Fibroblast of peridontal ligament (primary cell): ENCODE results near the gene PLXNA4.

Experiments used
- DNase-seq: peaks from one replicate; pipeline ENCODE4 v3.0.0-alpha.2; 2010; ENCODE audit errors: extremely low read depth

Gene PLXNA4

GRCh38 chr7:132471515-132471914 lies 104.8 kb downstream of the PLXNA4 start:
- DNase-seq: no peak

DNA sequence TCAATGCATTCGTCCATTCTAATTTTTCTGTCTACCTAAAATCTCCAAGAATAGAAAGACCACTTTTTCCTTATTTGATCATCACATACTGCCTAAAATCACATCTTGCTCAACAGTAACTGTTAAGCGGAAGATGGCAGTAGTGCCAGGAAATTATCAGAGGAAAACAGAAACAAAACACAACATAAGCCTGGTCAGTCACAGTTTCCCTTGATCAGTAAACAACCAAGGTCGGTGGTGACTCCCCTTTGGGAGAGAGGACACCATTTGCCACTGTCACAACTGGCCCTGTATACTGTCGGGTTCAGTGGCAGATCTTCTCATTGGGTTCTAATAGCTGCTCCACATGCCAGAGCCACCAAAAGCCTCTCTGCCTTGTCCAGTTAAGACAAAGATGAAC lies 106.6 kb downstream of the PLXNA4 start:
- DNase-seq: no peak

GRCh38 chr7:132469264-132469663 lies 107.0 kb downstream of the PLXNA4 start:
- DNase-seq: no peak

- DNase-seq: no peak
These were observed 109.9 kb downstream of the PLXNA4 start for GRCh38 chr7:132466367-132466766.

- no peak for DNase-seq
These were observed 110.8 kb downstream of the PLXNA4 start for GRCh38 chr7:132465516-132465915.

DNA sequence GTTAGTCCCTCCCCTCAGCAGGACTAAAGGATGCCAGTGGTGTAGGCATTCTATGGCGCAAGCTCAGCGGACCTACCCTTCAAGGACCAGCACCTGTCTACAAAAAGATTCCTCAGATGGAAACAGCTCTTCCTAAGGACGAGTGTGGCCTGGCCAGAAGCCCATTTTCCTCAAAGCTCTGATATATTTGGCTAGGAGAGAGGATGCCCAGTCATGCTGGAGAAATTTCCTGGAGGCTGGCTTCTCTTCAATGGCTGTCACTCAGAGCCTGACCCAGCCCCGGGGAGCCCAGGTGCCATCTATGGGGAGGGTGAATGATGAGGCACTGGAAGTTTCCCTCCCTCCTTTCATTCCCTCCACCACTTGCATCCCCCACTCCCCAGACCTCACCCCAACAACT lies 111.5 kb downstream of the PLXNA4 start:
- DNase-seq: peak; percentile 23

DNA sequence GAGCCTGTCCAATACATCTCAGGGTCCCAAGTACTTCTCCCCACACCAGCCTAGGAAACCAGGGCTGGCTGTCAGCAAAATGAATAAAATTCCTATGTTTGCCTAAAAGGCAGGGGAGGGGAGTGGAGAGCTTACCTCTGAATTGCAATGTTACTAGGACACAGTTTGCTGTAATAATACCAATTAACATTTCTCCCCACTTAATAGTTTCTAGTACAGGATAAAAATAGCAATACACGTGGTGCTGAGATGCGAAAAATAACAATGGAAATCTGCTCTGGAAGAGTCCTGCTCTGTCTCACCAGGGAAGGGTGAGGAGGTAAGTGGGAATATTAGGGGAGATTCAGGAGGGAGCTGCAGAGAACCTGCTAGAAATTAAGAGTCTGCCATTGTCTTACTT lies 112.3 kb downstream of the PLXNA4 start:
- no peak for DNase-seq

DNA sequence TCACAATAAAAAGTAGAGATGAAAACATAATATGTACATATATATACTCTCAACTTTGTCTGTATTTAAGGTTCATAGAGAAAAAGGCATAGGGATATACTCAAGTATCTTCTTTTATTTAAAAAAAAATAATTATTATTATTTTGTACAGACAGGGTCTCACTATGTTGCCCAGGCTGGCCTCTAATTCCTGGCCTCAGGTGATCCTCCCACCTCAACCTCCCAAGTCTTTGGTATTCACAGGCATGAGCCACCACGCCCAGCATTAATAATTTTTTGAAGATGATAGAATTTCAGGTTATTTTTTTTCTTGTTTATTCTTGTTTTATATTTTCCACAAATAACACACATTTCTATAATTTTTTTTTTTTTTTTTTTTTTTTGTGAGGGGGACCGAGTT lies 113.8 kb downstream of the PLXNA4 start:
- no peak for DNase-seq

DNA sequence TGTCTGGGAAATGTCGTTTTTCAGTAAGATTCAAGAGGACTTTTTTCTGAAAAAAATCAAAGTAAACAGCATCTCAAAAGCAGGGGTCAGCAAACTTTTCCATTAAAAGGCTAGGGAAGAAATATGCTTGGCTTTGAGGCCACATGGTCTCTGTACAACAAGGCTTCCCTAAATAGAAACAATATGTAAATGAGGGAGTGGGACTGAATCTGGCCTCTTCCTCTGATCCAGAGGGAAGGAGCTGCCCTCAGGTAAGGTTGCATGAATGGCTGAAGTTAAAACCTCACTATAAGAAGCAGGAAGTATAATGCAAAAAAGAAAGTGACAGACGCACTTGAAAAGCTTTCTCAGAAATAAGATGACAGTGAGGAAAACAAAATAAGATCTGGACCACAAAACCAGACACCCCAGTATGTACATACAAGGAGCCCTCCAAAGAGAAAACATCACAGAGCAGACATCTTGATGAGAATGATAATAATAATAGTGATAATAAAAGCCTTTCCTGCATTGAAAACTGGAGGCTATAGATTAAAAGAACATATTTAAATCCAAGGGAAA lies 115.2 kb downstream of the PLXNA4 start:
- DNase-seq: no peak

- DNase-seq: peak; percentile 19
These were observed 117.5 kb downstream of the PLXNA4 start for GRCh38 chr7:132458729-132459128.

GRCh38 chr7:132457658-132458057 lies 118.6 kb downstream of the PLXNA4 start:
- DNase-seq: no peak

DNA sequence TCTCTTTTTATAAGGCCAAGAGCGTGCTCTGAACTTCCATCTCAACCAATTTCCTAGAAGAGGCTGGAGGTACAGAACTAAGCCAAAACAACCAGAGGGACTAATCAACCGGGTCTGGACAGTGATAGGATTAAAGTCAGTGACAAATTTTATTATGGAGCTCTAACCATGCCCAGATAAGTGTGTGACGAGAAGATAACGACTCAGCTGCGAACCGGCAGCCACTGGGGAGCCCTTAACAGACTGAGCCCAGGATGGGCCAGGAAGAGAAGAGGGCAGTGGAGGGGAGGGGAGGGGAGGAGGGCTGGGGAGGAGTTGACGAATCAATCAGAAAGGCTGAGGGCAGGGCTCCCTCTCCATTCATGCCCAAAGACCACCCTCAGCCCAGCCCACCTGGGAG lies 119.9 kb downstream of the PLXNA4 start:
- DNase-seq: no peak

- no peak for DNase-seq
These were observed 120.9 kb downstream of the PLXNA4 start for GRCh38 chr7:132455378-132455777.

DNA sequence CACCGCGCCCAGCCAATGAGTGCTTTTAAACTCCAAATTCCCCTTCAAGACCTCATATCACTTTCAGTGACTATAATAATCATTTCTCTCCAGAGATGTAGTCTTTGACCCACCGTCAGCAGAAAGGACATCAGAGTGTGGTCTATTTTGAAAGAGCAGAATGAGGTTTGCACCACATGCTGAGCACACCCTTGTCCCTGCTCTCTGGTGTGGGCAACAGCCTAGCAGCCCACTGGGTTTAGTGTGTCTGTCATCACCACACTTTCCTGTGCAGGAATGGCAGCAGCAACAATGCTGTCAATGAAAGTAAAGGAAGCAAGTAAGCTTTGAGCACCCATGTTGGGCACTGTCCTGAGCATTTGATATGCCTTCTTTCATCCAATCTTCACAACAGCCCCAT lies 122.4 kb downstream of the PLXNA4 start:
- no peak for DNase-seq

GRCh38 chr7:132451161-132451560 lies 125.1 kb downstream of the PLXNA4 start:
- no peak for DNase-seq

DNA sequence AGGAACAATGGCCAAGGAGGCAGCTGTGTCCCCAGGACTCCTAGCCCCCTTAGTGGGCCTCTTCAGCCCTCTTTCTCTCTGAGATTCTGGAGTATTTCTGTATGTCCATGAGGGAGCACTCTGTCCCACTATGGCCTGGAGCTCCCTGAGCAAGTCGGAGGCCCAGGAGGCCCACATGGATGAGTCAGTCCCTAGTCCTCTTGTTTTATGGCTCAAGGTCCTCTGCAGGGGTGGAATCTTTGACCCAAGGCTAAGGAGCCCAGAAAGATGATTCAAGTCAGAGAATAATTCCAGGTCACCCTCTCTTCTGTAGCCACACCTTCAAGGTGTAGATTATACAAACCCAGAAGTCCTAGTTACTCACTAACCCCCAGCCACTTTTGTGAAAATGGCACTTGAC lies 125.6 kb downstream of the PLXNA4 start:
- DNase-seq: no peak

DNA sequence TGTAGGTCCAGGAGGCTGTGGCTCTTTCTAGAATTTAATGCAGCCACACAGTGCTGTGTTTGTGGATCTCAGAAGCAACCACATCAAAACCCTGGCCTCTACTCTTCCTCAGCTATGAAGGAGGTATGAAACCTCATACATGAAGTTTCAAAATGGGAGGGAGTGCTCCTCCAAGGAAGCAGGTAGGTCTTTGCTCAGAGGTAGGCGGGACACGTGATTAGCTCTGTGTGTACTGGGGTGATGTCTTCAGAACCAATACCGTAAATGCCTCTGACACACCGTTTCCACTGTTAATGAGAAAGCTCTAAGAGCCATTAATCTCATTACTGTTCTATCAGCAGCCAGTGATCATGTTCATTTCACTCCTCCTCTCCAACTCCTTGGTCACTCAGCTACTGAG lies 126.1 kb downstream of the PLXNA4 start:
- DNase-seq: no peak

DNA sequence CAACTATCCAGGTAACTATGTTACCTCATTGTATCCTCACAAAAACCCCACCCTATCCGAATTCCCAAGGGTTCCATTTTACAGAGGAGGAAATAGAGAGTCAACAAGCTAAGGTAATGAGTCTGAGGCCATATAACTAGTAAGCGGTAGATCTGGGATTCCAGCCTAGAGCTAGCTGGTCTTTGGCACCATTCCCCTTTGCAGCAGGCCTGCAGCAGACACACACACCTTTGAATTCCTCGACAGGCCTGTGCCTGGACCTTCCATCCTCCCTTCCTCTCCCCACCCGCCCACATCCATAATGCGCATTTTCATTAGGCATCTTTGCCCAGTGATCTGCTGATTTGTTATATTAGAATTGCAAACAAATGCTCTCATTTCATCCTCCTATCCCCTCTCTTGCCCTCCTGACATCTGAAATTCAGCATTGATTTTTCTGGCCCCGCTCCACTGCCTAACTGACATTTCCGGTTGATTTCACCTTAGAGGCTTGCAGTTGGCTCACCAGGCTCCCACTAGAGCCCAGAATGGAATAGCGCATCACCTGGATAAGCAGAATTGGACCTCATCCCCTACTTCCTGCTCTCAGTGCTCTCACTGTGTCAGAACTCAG lies 129.5 kb downstream of the PLXNA4 start:
- no peak for DNase-seq

GRCh38 chr7:132446260-132446659 lies 130.0 kb downstream of the PLXNA4 start:
- no peak for DNase-seq

- no peak for DNase-seq
These were observed 132.3 kb downstream of the PLXNA4 start for GRCh38 chr7:132443761-132444520.

DNA sequence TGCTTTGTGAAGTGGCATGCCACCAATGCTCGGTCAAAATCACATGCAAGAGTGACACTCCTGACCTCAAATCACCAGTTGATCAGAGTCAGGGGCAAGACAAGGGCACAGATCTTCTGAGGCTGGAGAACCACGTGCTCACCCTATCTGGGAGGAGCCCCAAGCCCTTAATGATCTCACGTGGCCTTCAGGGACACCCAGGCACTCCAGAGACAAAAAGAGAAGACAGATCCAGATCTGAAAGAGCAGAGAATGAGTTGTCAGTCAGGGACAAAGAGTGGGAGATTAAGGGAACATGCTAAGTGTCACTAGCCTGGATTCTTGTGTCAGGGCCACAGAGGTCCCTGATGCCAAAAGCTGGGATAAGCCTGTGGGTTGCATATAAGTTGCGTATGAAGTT lies 134.3 kb downstream of the PLXNA4 start:
- no peak for DNase-seq

DNA sequence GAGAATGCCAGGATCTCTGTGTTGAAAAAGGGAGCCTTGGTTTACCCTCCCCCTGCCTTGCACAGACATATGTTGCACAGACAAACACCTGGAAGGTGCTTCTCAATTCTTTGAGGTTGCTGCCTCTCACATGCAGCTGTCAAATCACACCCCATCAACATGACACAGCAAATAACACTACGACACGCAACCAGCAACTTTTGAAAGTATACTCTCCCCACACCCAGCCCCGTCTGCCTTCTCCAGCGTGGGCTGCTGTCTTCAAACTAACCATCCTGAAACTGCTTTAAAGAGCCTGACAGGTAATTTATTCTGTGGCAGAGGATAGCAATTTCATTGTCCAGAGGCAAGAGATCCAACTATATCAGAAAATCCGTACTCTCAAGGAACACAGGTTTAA lies 136.1 kb downstream of the PLXNA4 start:
- no peak for DNase-seq

GRCh38 chr7:132438926-132439325 lies 137.3 kb downstream of the PLXNA4 start:
- DNase-seq: no peak
